Endothelial cell of umbilical vein (primary cell): ENCODE data around the gene RPL5. TPM values are rescaled to one million over a fixed set of nuclear protein-coding genes. Genes with fewer than 3 reads are reported as not detected.

ENCODE experiments used
- BruUV-seq: library from RNA; stranded (reverse); fragments of 400-500 nt; replicated peaks from 2 replicates; lab custom pipeline; 2021; lab: Mats Ljungman, UMichigan
- CTCF ChIA-PET: fragments of 300-600, 350-600 bp; sonication (Branson Sonifier 250); formaldehyde crosslinking; loops from one replicate; lab custom pipeline; 2021; ENCODE audit warnings: antibody characterized with exemption, inconsistent platforms; lab: Charles Lee
- POLR2A ChIA-PET: fragments of 300-600, 350-600 bp; sonication (Branson Sonifier 250); formaldehyde crosslinking; loops from one replicate; lab custom pipeline; 2021; ENCODE audit warnings: antibody characterized with exemption, inconsistent platforms; lab: Charles Lee
- DNase-seq: peaks from one replicate; pipeline ENCODE4 v3.0.0-alpha.2; 2011; ENCODE audit warnings: low read depth, low spot score
- FAIRE-seq: peaks from 2 replicates; lab custom pipeline; 2011; peaks lifted over from hg19 to GRCh38; lab: Jason Lieb, UNC
- H2AFZ ChIP-seq: 2 replicates; pipeline ENCODE4 v1.6.0; 2012; ENCODE audit warnings: low read depth, low read length, control low read depth, inconsistent platforms
- H3K27ac ChIP-seq: 2 replicates; pipeline ENCODE4 v1.5.1; 2011; ENCODE audit warnings: low read depth, mild to moderate bottlenecking, control low read depth, low read length, moderate library complexity; ENCODE audit not compliant: insufficient read depth
- H3K27me3 ChIP-seq, 2 experiments: 2 replicates each; pipeline versions ENCODE4 v1.6.0 to v1.6.1; 2011; ENCODE audit warnings: low read length in 2 of 2, mixed read lengths in 1 of 2; ENCODE audit not compliant: control insufficient read depth in 2 of 2, insufficient read depth in 2 of 2
- H3K36me3 ChIP-seq, 2 experiments: 2 replicates in 1 of 2; 3 replicates in 1 of 2; pipeline ENCODE4 v1.5.1; 2011; ENCODE audit warnings: low read length in 2 of 2, mild to moderate bottlenecking in 1 of 2, moderate library complexity in 1 of 2; ENCODE audit not compliant: control insufficient read depth in 2 of 2, insufficient read depth in 2 of 2; ENCODE audit errors: extremely low read depth in 1 of 2
- H3K4me1 ChIP-seq: 3 replicates; pipeline ENCODE4 v1.5.1; 2011; ENCODE audit warnings: mild to moderate bottlenecking, low read length; ENCODE audit not compliant: control insufficient read depth, insufficient read depth; ENCODE audit errors: extremely low read depth
- H3K4me2 ChIP-seq: 2 replicates; pipeline ENCODE4 v1.6.1; 2011; ENCODE audit warnings: low read length, control low read depth, mixed read lengths; ENCODE audit not compliant: insufficient read depth
- H3K4me3 ChIP-seq, 3 experiments: fragments of 200-600 bp in 1 of 3; sonication (generic), shearing (Covaris generic) in 1 of 3; replicated peaks in 1 of 3; 2 replicates each; pipeline ENCODE4 v1.5.1; 2011 to 2016; ENCODE audit warnings: control low read depth in 3 of 3, low read length in 3 of 3, mild to moderate bottlenecking in 2 of 3, inconsistent platforms in 1 of 3, low read depth in 1 of 3, moderate library complexity in 1 of 3; ENCODE audit not compliant: insufficient read depth in 1 of 3
- H3K79me2 ChIP-seq: 2 replicates; pipeline ENCODE4 v1.6.0; 2012; ENCODE audit warnings: low read length, inconsistent platforms; ENCODE audit not compliant: control insufficient read depth, insufficient read depth
- H3K9ac ChIP-seq: replicated peaks from 2 replicates; pipeline ENCODE3; 2011; ENCODE audit warnings: low read length, control low read depth; ENCODE audit not compliant: insufficient read depth; ENCODE audit errors: extremely low read depth
- H3K9me1 ChIP-seq: replicated peaks from 3 replicates; pipeline ENCODE4 v1.6.0; 2011; ENCODE audit warnings: mild to moderate bottlenecking, low read length; ENCODE audit not compliant: control insufficient read depth, insufficient read depth; ENCODE audit errors: extremely low read depth
- H3K9me3 ChIP-seq: replicated peaks from 2 replicates; pipeline ENCODE4 v1.5.1; 2012; ENCODE audit warnings: low read length, inconsistent platforms; ENCODE audit not compliant: control insufficient read depth, insufficient read depth
- H4K20me1 ChIP-seq: replicated peaks from 2 replicates; pipeline ENCODE3; 2011; ENCODE audit warnings: mild to moderate bottlenecking, low read length; ENCODE audit not compliant: control insufficient read depth, insufficient read depth; ENCODE audit errors: extremely low read depth
- EZH2 ChIP-seq: IDR thresholded peaks from 2 replicates; pipeline ENCODE4 v1.6.1; 2012; ENCODE audit warnings: borderline replicate concordance, low read depth, mild to moderate bottlenecking, moderate library complexity, low read length, inconsistent platforms; ENCODE audit not compliant: severe bottlenecking
- FOS ChIP-seq: IDR thresholded peaks from 2 replicates; pipeline ENCODE4 v1.6.1; 2011; ENCODE audit warnings: mild to moderate bottlenecking, low read length, moderate library complexity, borderline replicate concordance; ENCODE audit not compliant: insufficient read depth
- GATA2 ChIP-seq: IDR thresholded peaks from 2 replicates; pipeline ENCODE4 v1.7.0; 2011; ENCODE audit warnings: low read depth, mild to moderate bottlenecking, moderate library complexity, mixed read lengths, low read length; ENCODE audit not compliant: insufficient read length, insufficient read depth
- JUN ChIP-seq: IDR thresholded peaks from 2 replicates; pipeline ENCODE4 v1.6.1; 2011; ENCODE audit warnings: borderline replicate concordance, low read depth; ENCODE audit not compliant: insufficient read length, insufficient read depth
- MAX ChIP-seq: IDR thresholded peaks from 2 replicates; pipeline ENCODE4 v1.6.1; 2011; ENCODE audit not compliant: insufficient read depth, insufficient read length
- MYC ChIP-seq: IDR thresholded peaks from one replicate; pipeline ENCODE4 v1.6.1; 2011; ENCODE audit warnings: mild to moderate bottlenecking, low read depth, low read length
- POLR2A ChIP-seq: IDR thresholded peaks from 2 replicates; pipeline ENCODE4 v1.6.1; 2012; ENCODE audit warnings: low read depth, mild to moderate bottlenecking, control low read depth, low read length
- POLR2AphosphoS5 ChIP-seq: IDR thresholded peaks from 2 replicates; pipeline ENCODE4 v1.6.1; 2012; ENCODE audit warnings: low read depth, mild to moderate bottlenecking, control low read depth, low read length, moderate library complexity; ENCODE audit not compliant: insufficient read depth
- dilution Hi-C: fragments of 300-500 bp; cut with MboI; formaldehyde crosslinking; loops from one replicate; pipeline ENCODE4 v1.15.0; 2019; ENCODE audit warnings: low sequenced_read_pairs; ENCODE audit not compliant: extremely low pct_ligation_motif_present
- intact Hi-C: fragments of 100-400 bp; cut with micrococcal nuclease; formaldehyde crosslinking; loops from one replicate; pipeline ENCODE4 v1.10.0; 2022
- polyA plus RNA-seq, 4 experiments: library from polyadenylated mRNA; depleted of rRNA in 3 of 4; stranded (reverse) in 3 of 4; unstranded in 1 of 4; fragments of >200 nt; gene quantifications; 2 replicates each; pipeline versions ENCODE4 v1.2.1 to v1.2.3, GENCODE V29; 2011 to 2012; ENCODE audit warnings: missing spikeins in 1 of 4
- total RNA-seq: library from RNA; stranded (reverse); gene quantifications from 2 replicates; pipeline ENCODE4 v1.2.3, GENCODE V29; 2021
- TF ChIP-seq, protein P1 (sequence below), 2 donors: IDR thresholded peaks; 1 replicate in 1 of 2; 2 replicates in 1 of 2; pipeline ENCODE4 v1.5.1; 2011; ENCODE audit warnings: low read length in 2 of 2, mild to moderate bottlenecking in 2 of 2, moderate library complexity in 2 of 2, control low read depth in 1 of 2, inconsistent platforms in 1 of 2, low read depth in 1 of 2; ENCODE audit not compliant: insufficient read depth in 1 of 2; ENCODE audit errors: extremely low read depth in 1 of 2

RPL5 gene
- total and polyA plus RNA-seq, 2 donors (not counting 3 experiments of a cell fraction or from before 2014, with no cell fraction given), result 1,109 to 1,237 TPM

DNA sequence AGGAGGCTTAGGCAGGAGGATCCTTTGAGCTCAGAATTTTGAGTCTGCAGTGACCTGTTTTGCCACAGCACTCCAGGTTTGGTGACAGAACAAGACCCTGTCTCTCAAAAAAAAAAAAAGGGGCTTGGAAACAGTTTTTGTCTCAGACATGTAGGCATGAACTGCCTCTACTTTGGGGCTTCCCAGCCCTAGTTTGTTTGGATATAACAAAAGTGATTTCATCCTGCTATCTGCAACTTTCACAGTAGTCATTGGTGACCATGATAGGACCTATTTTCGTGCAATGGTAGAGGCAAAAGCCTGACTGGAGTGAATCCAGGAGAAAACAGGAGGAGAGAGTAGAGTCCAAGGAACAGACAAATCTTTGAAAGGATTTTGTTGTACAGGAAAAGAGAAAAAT is 26.6 kb upstream of the RPL5 start:
- Histone ChIP-seq H2AFZ (peak overlapping the region; percentile 49), H3K36me3 (no peaks in the 10 kb centered on the region), H3K27me3 (no peaks in the 10 kb centered on the region), H3K9ac (peak overlapping the region; percentile 34), H3K79me2 (no peaks in the 10 kb centered on the region), H3K4me1 (peaks cover 15% of the 10 kb centered on the region), H3K27ac (peak overlapping the region; percentile 94), H3K9me1 (no peaks in the 10 kb centered on the region), H3K9me3 (no peaks in the 10 kb centered on the region), H3K4me3 (no peak overlapping the region), H3K4me2 (peak overlapping the region; percentile 56), H4K20me1 (no peaks in the 10 kb centered on the region)
- dilution Hi-C loops (no loop called here), intact Hi-C loops (loop anchor here (2.0 kb wide), 1 partner anchor 26 kb away; no protein-coding TSS in a partner anchor)
- TF ChIP-seq POLR2AphosphoS5 (no peak), FOS (no peak), POLR2A (no peak), MYC (no peak), JUN (no peak), GATA2 (no peak), EZH2 (no peak), MAX (no peak)
- TF ChIP-seq, protein P1, sequence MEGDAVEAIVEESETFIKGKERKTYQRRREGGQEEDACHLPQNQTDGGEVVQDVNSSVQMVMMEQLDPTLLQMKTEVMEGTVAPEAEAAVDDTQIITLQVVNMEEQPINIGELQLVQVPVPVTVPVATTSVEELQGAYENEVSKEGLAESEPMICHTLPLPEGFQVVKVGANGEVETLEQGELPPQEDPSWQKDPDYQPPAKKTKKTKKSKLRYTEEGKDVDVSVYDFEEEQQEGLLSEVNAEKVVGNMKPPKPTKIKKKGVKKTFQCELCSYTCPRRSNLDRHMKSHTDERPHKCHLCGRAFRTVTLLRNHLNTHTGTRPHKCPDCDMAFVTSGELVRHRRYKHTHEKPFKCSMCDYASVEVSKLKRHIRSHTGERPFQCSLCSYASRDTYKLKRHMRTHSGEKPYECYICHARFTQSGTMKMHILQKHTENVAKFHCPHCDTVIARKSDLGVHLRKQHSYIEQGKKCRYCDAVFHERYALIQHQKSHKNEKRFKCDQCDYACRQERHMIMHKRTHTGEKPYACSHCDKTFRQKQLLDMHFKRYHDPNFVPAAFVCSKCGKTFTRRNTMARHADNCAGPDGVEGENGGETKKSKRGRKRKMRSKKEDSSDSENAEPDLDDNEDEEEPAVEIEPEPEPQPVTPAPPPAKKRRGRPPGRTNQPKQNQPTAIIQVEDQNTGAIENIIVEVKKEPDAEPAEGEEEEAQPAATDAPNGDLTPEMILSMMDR (IDR thresholded peaks at IDR 0.05; ENCODE audit: extremely low read depth in 1 of 2, insufficient read depth in 1 of 2, low read depth in 1 of 2, low read length in 2 of 2), result no peak
- DNase-seq (no peak), FAIRE-seq (no peak)
- BruUV-seq, result no TSS peak
- ChIA-PET CTCF (interaction anchor here (0.6 to 2.1 kb wide), 11 partner anchors 11 to 56 kb away, joined by 3 to 21 read pairs (median 7); partner anchors contain the start of gene RPL5), POLR2A (interaction anchor here (1.0 kb wide), 2 partner anchors 13 to 27 kb away, joined by 3 read pairs; partner anchors contain the start of gene RPL5)
